HEK293T (cell line): Measurements from ENCODE around the gene YRDC.

Experiments
- CTCF ChIA-PET: fragments of 350-600 bp; formaldehyde crosslinking; extraction: SDS; loops from one replicate; lab custom pipeline; 2021; ENCODE audit warnings: antibody characterized with exemption, inconsistent platforms; lab: Yijun Ruan, JAX
- POLR2A ChIA-PET: fragments of 350-600 bp; formaldehyde crosslinking; extraction: SDS; loops from one replicate; lab custom pipeline; 2020; ENCODE audit warnings: antibody characterized with exemption, inconsistent platforms; lab: Yijun Ruan, JAX
- DNase-seq: peaks from one replicate; pipeline ENCODE4 v3.0.0; 2012; ENCODE audit warnings: mixed read lengths; ENCODE audit errors: extremely low spot score
- ARNT ChIP-seq: fragments of 450-650 bp; IDR thresholded peaks from 2 replicates; pipeline ENCODE4 v1.6.1; 2017; ENCODE audit warnings: mild to moderate bottlenecking
- BHLHE40 ChIP-seq: fragments of 450-650 bp; IDR thresholded peaks from 2 replicates; pipeline ENCODE4 v1.6.1; 2016; ENCODE audit warnings: mild to moderate bottlenecking, moderate library complexity, borderline replicate concordance
- CTBP1 ChIP-seq: fragments of 450-650 bp; IDR thresholded peaks from 2 replicates; pipeline ENCODE4 v1.6.1; 2016; ENCODE audit warnings: borderline replicate concordance
- ELF4 ChIP-seq: fragments of 450-650 bp; IDR thresholded peaks from 2 replicates; pipeline ENCODE4 v1.6.1; 2017; ENCODE audit warnings: antibody characterized with exemption
- FOXA1 ChIP-seq: fragments of 450-650 bp; IDR thresholded peaks from 2 replicates; pipeline ENCODE4 v1.6.1; 2016; ENCODE audit warnings: mild to moderate bottlenecking
- FOXK2 ChIP-seq: fragments of 450-650 bp; IDR thresholded peaks from 2 replicates; pipeline ENCODE4 v1.6.1; 2016; ENCODE audit warnings: mild to moderate bottlenecking
- FOXM1 ChIP-seq: fragments of 450-650 bp; IDR thresholded peaks from 2 replicates; pipeline ENCODE4 v1.6.1; 2017; ENCODE audit warnings: mild to moderate bottlenecking, borderline replicate concordance
- HDGF ChIP-seq: fragments of 450-650 bp; IDR thresholded peaks from 2 replicates; pipeline ENCODE4 v1.6.1; 2017; ENCODE audit warnings: antibody characterized with exemption, borderline replicate concordance
- L3MBTL2 ChIP-seq: fragments of 450-650 bp; conservative IDR thresholded peaks from 2 replicates; pipeline ENCODE4 v1.6.1; 2016; ENCODE audit warnings: mild to moderate bottlenecking
- LEF1 ChIP-seq: fragments of 450-650 bp; IDR thresholded peaks from 2 replicates; pipeline ENCODE4 v1.6.1; 2017; ENCODE audit warnings: mild to moderate bottlenecking, borderline replicate concordance
- NFRKB ChIP-seq: fragments of 450-650 bp; IDR thresholded peaks from 2 replicates; pipeline ENCODE4 v1.6.1; 2016; ENCODE audit warnings: mild to moderate bottlenecking, moderate library complexity
- PKNOX1 ChIP-seq: fragments of 450-650 bp; IDR thresholded peaks from 2 replicates; pipeline ENCODE4 v1.6.1; 2016
- SP1 ChIP-seq: fragments of 450-650 bp; IDR thresholded peaks from 2 replicates; pipeline ENCODE4 v1.6.1; 2017
- SUZ12 ChIP-seq: fragments of 450-650 bp; IDR thresholded peaks from 2 replicates; pipeline ENCODE4 v1.6.1; 2016; ENCODE audit warnings: mild to moderate bottlenecking
- TARDBP ChIP-seq: fragments of 450-650 bp; IDR thresholded peaks from 2 replicates; pipeline ENCODE4 v1.6.1; 2016
- ZNF384 ChIP-seq: fragments of 450-650 bp; IDR thresholded peaks from 2 replicates; pipeline ENCODE4 v1.6.1; 2016

Gene YRDC

GRCh38 chr1:37849480-37849879 is 41.5 kb upstream of the YRDC start:
- ChIA-PET CTCF (no interaction called here), POLR2A (interaction anchor here (2.2 to 2.7 kb wide), 2 partner anchors 10 to 42 kb away, joined by 7 to 13 read pairs; partner anchors contain the start of genes C1orf122, MTF1 and YRDC)
- DNase-seq, result no peak
- TF ChIP-seq HDGF (no peak), ARNT (no peak), FOXK2 (no peak), SP1 (no peak), FOXA1 (no peak)

GRCh38 chr1:37846647-37847339 is 38.8 kb upstream of the YRDC start:
- POLR2A ChIA-PET, result interaction anchor here (1.0 to 1.8 kb wide), 2 partner anchors 13 kb away, joined by 3 to 7 read pairs; partner anchors contain the start of gene MTF1
- no peak for DNase-seq
- TF ChIP-seq ARNT, result no peak
- TF ChIP-seq SP1, result no peak
- TF ChIP-seq FOXA1, result no peak
- no peak for TF ChIP-seq NFRKB
- no peak for TF ChIP-seq CTBP1
- TF ChIP-seq LEF1, result no peak
- no peak for TF ChIP-seq ELF4
- TF ChIP-seq FOXM1, result no peak
- TF ChIP-seq FOXK2, result no peak
- CTCF ChIA-PET, result no interaction called here

GRCh38 chr1:37845786-37846185 is 37.8 kb upstream of the YRDC start:
- ChIA-PET CTCF (no interaction called here), POLR2A (interaction anchor here (1.0 kb wide), 1 partner anchor 14 kb away, joined by 3 read pairs; no protein-coding TSS in a partner anchor)
- DNase-seq, result no peak
- TF ChIP-seq HDGF (no peak), SP1 (no peak)

- TF ChIP-seq PKNOX1 (peak; percentile 15; the same call in 1 of the 2 replicates), SUZ12 (no peak)
- DNase-seq, result no peak
- CTCF ChIA-PET, result no interaction called here
- POLR2A ChIA-PET, result no interaction called here
Observed at GRCh38 chr1:37845049-37845646, 37.1 kb upstream of the YRDC start.

GRCh38 chr1:37844536-37844935 is 36.5 kb upstream of the YRDC start:
- no peak for DNase-seq
- TF ChIP-seq HDGF, result no peak
- TF ChIP-seq FOXM1, result no peak
- POLR2A ChIA-PET, result no interaction called here
- CTCF ChIA-PET, result interaction anchor here (0.6 kb wide), 1 partner anchor 227 kb away, joined by 3 read pairs; no protein-coding TSS in a partner anchor

GRCh38 chr1:37841652-37842051 is 33.6 kb upstream of the YRDC start:
- POLR2A ChIA-PET, result interaction anchor here (0.6 kb wide), 1 partner anchor 18 kb away, joined by 3 read pairs; the partner anchor contains the start of gene MTF1
- CTCF ChIA-PET, result interaction anchor here (1.6 kb wide), 1 partner anchor 33 kb away, joined by 3 read pairs; no protein-coding TSS in a partner anchor
- TF ChIP-seq LEF1 (no peak), FOXM1 (no peak)
- no peak for DNase-seq

GRCh38 chr1:37840711-37841110 is 32.7 kb upstream of the YRDC start:
- ChIA-PET POLR2A (no interaction called here), CTCF (interaction anchor here (1.0 to 1.6 kb wide), 2 partner anchors 11 to 32 kb away, joined by 3 read pairs; no protein-coding TSS in a partner anchor)
- no peak for TF ChIP-seq CTBP1
- no peak for TF ChIP-seq LEF1
- no peak for TF ChIP-seq NFRKB
- TF ChIP-seq ELF4, result no peak
- no peak for TF ChIP-seq FOXK2
- no peak for TF ChIP-seq HDGF
- TF ChIP-seq FOXA1, result no peak
- TF ChIP-seq SP1, result no peak
- TF ChIP-seq SUZ12, result no peak
- TF ChIP-seq L3MBTL2, result no peak
- no peak for TF ChIP-seq BHLHE40
- TF ChIP-seq PKNOX1, result no peak
- no peak for TF ChIP-seq TARDBP
- no peak for TF ChIP-seq ZNF384
- no peak for TF ChIP-seq FOXM1
- no peak for TF ChIP-seq ARNT
- DNase-seq, result no peak

- ChIA-PET POLR2A (interaction anchor here (0.8 to 2.7 kb wide), 2 partner anchors 12 to 20 kb away, joined by 4 to 10 read pairs; partner anchors contain the start of gene MTF1), CTCF (interaction anchor here (1.7 kb wide), 1 partner anchor 20 kb away, joined by 5 read pairs; the partner anchor contains the start of gene MTF1)
- no peak for DNase-seq
- TF ChIP-seq HDGF (no peak), L3MBTL2 (no peak), FOXA1 (no peak), ZNF384 (no peak), ELF4 (no peak), FOXM1 (no peak), PKNOX1 (no peak), CTBP1 (no peak), SUZ12 (no peak), LEF1 (no peak), NFRKB (no peak), ARNT (no peak), FOXK2 (no peak), TARDBP (no peak), BHLHE40 (no peak), SP1 (no peak)
Observed at GRCh38 chr1:37839676-37840075, 31.7 kb upstream of the YRDC start.
